Limb (tissue), 2 donors: ENCODE data around the gene CLASRP.
A peak's percentile ranks its signal among the peaks of the same experiment; 100 is the strongest.

Experiments used
- DNase-seq, 2 donors: peaks; one replicate each; pipeline ENCODE4 v3.0.0-alpha.2; 2016; ENCODE audit errors: extremely low spot score in 2 of 2

Gene CLASRP

GRCh38 chr19:45059258-45059965 lies 20.6 kb downstream of the CLASRP start:
- peak; percentile 30 to 75 for DNase-seq

- no peak for DNase-seq
Observed at GRCh38 chr19:45061965-45062364, 23.1 kb downstream of the CLASRP start.

- no peak for DNase-seq
Observed at GRCh38 chr19:45063851-45064801, 25.3 kb downstream of the CLASRP start.

- no peak for DNase-seq
Observed at GRCh38 chr19:45066921-45067661, 28.2 kb downstream of the CLASRP start.

- DNase-seq, result no peak
Observed at GRCh38 chr19:45068041-45068440, 29.2 kb downstream of the CLASRP start.

GRCh38 chr19:45069056-45069455 lies 30.2 kb downstream of the CLASRP start:
- DNase-seq, result no peak

GRCh38 chr19:45070214-45070613 lies 31.4 kb downstream of the CLASRP start:
- DNase-seq, result no peak

GRCh38 chr19:45070861-45071544 lies 32.2 kb downstream of the CLASRP start:
- DNase-seq, result no peak

- no peak for DNase-seq
Observed at GRCh38 chr19:45071545-45071938, 32.7 kb downstream of the CLASRP start.

- no peak for DNase-seq
Observed at GRCh38 chr19:45071969-45072790, 33.3 kb downstream of the CLASRP start.

GRCh38 chr19:45074744-45075300 lies 36.0 kb downstream of the CLASRP start:
- no peak for DNase-seq

- DNase-seq, result peak in 1 of 2 donors; percentile 52
Observed at GRCh38 chr19:45075301-45076028, 36.6 kb downstream of the CLASRP start.

- DNase-seq, result peak; percentile 7 to 65
Observed at GRCh38 chr19:45076029-45076850, 37.4 kb downstream of the CLASRP start, which contains the start of gene ZNF296. TSS of gene ZNF296 (minus strand) at chr19:45076478. CDS start at chr19:45076373, 105 bp downstream.

- no peak for DNase-seq
Observed at GRCh38 chr19:45076851-45077730, 38.2 kb downstream of the CLASRP start.

GRCh38 chr19:45078390-45079062 lies 39.7 kb downstream of the CLASRP start:
- no peak for DNase-seq

- peak; percentile 63 to 89 for DNase-seq
Observed at GRCh38 chr19:45079063-45079910, 40.4 kb downstream of the CLASRP start, which contains the start of gene GEMIN7. TSS of gene GEMIN7 (plus strand) at chr19:45079260. CDS start at chr19:45090115, 10,855 bp downstream.
